ENCODE data around the gene SOX18. TPM values are rescaled to one million over a fixed set of nuclear protein-coding genes. Genes with fewer than 3 reads are reported as not detected.

Gene SOX18
- total RNA-seq, 2 experiments from 2014 or later = not detected

- peaks cover 26% of the 10 kb centered on the region for H3K4me1 Mint-ChIP-seq
- H3K9me3 Mint-ChIP-seq = no peaks in the 10 kb centered on the region
- peak overlapping the region; percentile 84 for H3K27ac Mint-ChIP-seq
- H3K36me3 Mint-ChIP-seq = peaks cover 2% of the 10 kb centered on the region
- no peak for DNase-seq
- peaks cover 14% of the 10 kb centered on the region for H3K27me3 Mint-ChIP-seq
- H3K4me3 Mint-ChIP-seq = peak overlapping the region; percentile 83
Observed at GRCh38 chr20:64042054-64042781, 7.2 kb downstream of the SOX18 start.

- H3K27ac Mint-ChIP-seq = no peak overlapping the region
- peaks cover 2% of the 10 kb centered on the region for H3K36me3 Mint-ChIP-seq
- no peak for DNase-seq
- H3K9me3 Mint-ChIP-seq = no peaks in the 10 kb centered on the region
- H3K4me1 Mint-ChIP-seq = peaks cover 31% of the 10 kb centered on the region
- peaks cover 9% of the 10 kb centered on the region for H3K27me3 Mint-ChIP-seq
- peak overlapping the region; percentile 83 for H3K4me3 Mint-ChIP-seq
Observed at GRCh38 chr20:64041781-64042053, 7.7 kb downstream of the SOX18 start.

GRCh38 chr20:64041040-64041780, 8.2 kb downstream of the SOX18 start:
- H3K27ac Mint-ChIP-seq = peak overlapping the region; percentile 59
- H3K4me1 Mint-ChIP-seq = peaks cover 36% of the 10 kb centered on the region
- no peak for DNase-seq
- H3K36me3 Mint-ChIP-seq = peaks cover 2% of the 10 kb centered on the region
- H3K4me3 Mint-ChIP-seq = peak overlapping the region; percentile 83
- H3K27me3 Mint-ChIP-seq = peaks cover 4% of the 10 kb centered on the region
- H3K9me3 Mint-ChIP-seq = no peaks in the 10 kb centered on the region

GRCh38 chr20:64040231-64041039, 9.0 kb downstream of the SOX18 start:
- Mint-ChIP-seq H3K36me3 (peaks cover 2% of the 10 kb centered on the region), H3K27me3 (peaks cover 3% of the 10 kb centered on the region), H3K4me1 (peaks cover 39% of the 10 kb centered on the region), H3K4me3 (no peak overlapping the region), H3K27ac (no peak overlapping the region), H3K9me3 (no peaks in the 10 kb centered on the region)
- no peak for DNase-seq

- Mint-ChIP-seq H3K4me1 (peaks cover 47% of the 10 kb centered on the region), H3K27ac (no peak overlapping the region), H3K9me3 (no peaks in the 10 kb centered on the region), H3K27me3 (peaks cover 3% of the 10 kb centered on the region), H3K4me3 (peak overlapping the region; percentile 65), H3K36me3 (peaks cover 2% of the 10 kb centered on the region)
- DNase-seq = no peak
Observed at GRCh38 chr20:64039293-64040160, 9.9 kb downstream of the SOX18 start.

GRCh38 chr20:64038565-64039292, 10.7 kb downstream of the SOX18 start:
- DNase-seq = peak; percentile 85
- Mint-ChIP-seq H3K4me3 (peak overlapping the region; percentile 65), H3K4me1 (peaks cover 54% of the 10 kb centered on the region), H3K36me3 (peaks cover 7% of the 10 kb centered on the region), H3K27ac (no peak overlapping the region), H3K27me3 (peaks cover 3% of the 10 kb centered on the region), H3K9me3 (no peaks in the 10 kb centered on the region)

GRCh38 chr20:64038224-64038564, 11.2 kb downstream of the SOX18 start:
- Mint-ChIP-seq H3K4me1 (peaks cover 55% of the 10 kb centered on the region), H3K9me3 (no peaks in the 10 kb centered on the region), H3K27ac (no peak overlapping the region), H3K4me3 (no peak overlapping the region), H3K36me3 (peaks cover 11% of the 10 kb centered on the region), H3K27me3 (peaks cover 3% of the 10 kb centered on the region)
- peak; percentile 46 for DNase-seq

GRCh38 chr20:64037498-64038213, 11.8 kb downstream of the SOX18 start:
- DNase-seq = no peak
- Mint-ChIP-seq H3K36me3 (peaks cover 11% of the 10 kb centered on the region), H3K27me3 (peaks cover 3% of the 10 kb centered on the region), H3K4me1 (peaks cover 55% of the 10 kb centered on the region), H3K27ac (peak overlapping the region; percentile 45), H3K4me3 (peak overlapping the region; percentile 40), H3K9me3 (no peaks in the 10 kb centered on the region)

GRCh38 chr20:64037199-64037497, 12.3 kb downstream of the SOX18 start:
- Mint-ChIP-seq H3K27me3 (peaks cover 3% of the 10 kb centered on the region), H3K4me3 (no peak overlapping the region), H3K4me1 (peaks cover 54% of the 10 kb centered on the region), H3K9me3 (no peaks in the 10 kb centered on the region), H3K36me3 (peaks cover 13% of the 10 kb centered on the region), H3K27ac (peak overlapping the region; percentile 80)
- no peak for DNase-seq

- H3K4me3 Mint-ChIP-seq = no peak overlapping the region
- no peak for DNase-seq
- H3K9me3 Mint-ChIP-seq = no peaks in the 10 kb centered on the region
- H3K27ac Mint-ChIP-seq = peak overlapping the region; percentile 80
- peaks cover 13% of the 10 kb centered on the region for H3K36me3 Mint-ChIP-seq
- H3K27me3 Mint-ChIP-seq = peaks cover 3% of the 10 kb centered on the region
- peaks cover 53% of the 10 kb centered on the region for H3K4me1 Mint-ChIP-seq
Observed at GRCh38 chr20:64036346-64037198, 12.9 kb downstream of the SOX18 start.

GRCh38 chr20:64035933-64036345, 13.5 kb downstream of the SOX18 start, which contains the start of gene C20orf204:
TSS of gene C20orf204 (plus strand) at chr20:64036182. CDS start at chr20:64036324, 142 bp downstream.
- peaks cover 13% of the 10 kb centered on the region for H3K36me3 Mint-ChIP-seq
- peaks cover 3% of the 10 kb centered on the region for H3K27me3 Mint-ChIP-seq
- H3K4me1 Mint-ChIP-seq = peaks cover 49% of the 10 kb centered on the region
- peak within 1 kb of the TSS; percentile 90 for H3K27ac Mint-ChIP-seq
- DNase-seq = no peak
- no peaks in the 10 kb centered on the region for H3K9me3 Mint-ChIP-seq
- H3K4me3 Mint-ChIP-seq = peak within 1 kb of the TSS; percentile 60

GRCh38 chr20:64035066-64035932, 14.1 kb downstream of the SOX18 start:
- peak; percentile 71 for DNase-seq
- Mint-ChIP-seq H3K4me1 (peaks cover 45% of the 10 kb centered on the region), H3K27ac (peak overlapping the region; percentile 90), H3K27me3 (peaks cover 3% of the 10 kb centered on the region), H3K4me3 (peak overlapping the region; percentile 60), H3K9me3 (no peaks in the 10 kb centered on the region), H3K36me3 (peaks cover 13% of the 10 kb centered on the region)

Measured in activated naive CD8-positive, alpha-beta T cell treated with anti-CD3 and anti-CD28 coated beads for 36 hours (primary cell).